Activated CD4-positive, alpha-beta T cell treated with anti-CD3 and anti-CD28 coated beads for 4 hours (primary cell): ENCODE data around the gene FAM210A.
A peak's percentile ranks its signal among the peaks of the same experiment; 100 is the strongest.

Experiments
- DNase-seq, 2 donors: peaks; one replicate each; pipeline ENCODE4 v3.0.0-alpha.2; 2020

The FAM210A gene

GRCh38 chr18:13643261-13643751, 83.1 kb downstream of the FAM210A start:
- no peak for DNase-seq

- DNase-seq: no peak
Observed at GRCh38 chr18:13642440-13642827, 83.9 kb downstream of the FAM210A start.

GRCh38 chr18:13641551-13642439, 84.6 kb downstream of the FAM210A start:
- DNase-seq: no peak

GRCh38 chr18:13640266-13640860, 86.0 kb downstream of the FAM210A start:
- DNase-seq: no peak

- no peak for DNase-seq
Observed at GRCh38 chr18:13638719-13639595, 87.4 kb downstream of the FAM210A start.

- no peak for DNase-seq
Observed at GRCh38 chr18:13635046-13635445, 91.3 kb downstream of the FAM210A start.

- no peak for DNase-seq
Observed at GRCh38 chr18:13633700-13634099, 92.7 kb downstream of the FAM210A start.

GRCh38 chr18:13630716-13631268, 95.6 kb downstream of the FAM210A start:
- no peak for DNase-seq

- DNase-seq: peak; percentile 34 to 57
Observed at GRCh38 chr18:13629841-13630715, 96.3 kb downstream of the FAM210A start.

- no peak for DNase-seq
Observed at GRCh38 chr18:13628211-13628610, 98.1 kb downstream of the FAM210A start.

- no peak for DNase-seq
Observed at GRCh38 chr18:13627639-13628038, 98.7 kb downstream of the FAM210A start.

- no peak for DNase-seq
Observed at GRCh38 chr18:13626544-13626908, 99.8 kb downstream of the FAM210A start.

- DNase-seq: no peak
Observed at GRCh38 chr18:13625843-13626543, 100.4 kb downstream of the FAM210A start.

- DNase-seq: no peak
Observed at GRCh38 chr18:13625355-13625754, 101.0 kb downstream of the FAM210A start.

- no peak for DNase-seq
Observed at GRCh38 chr18:13624563-13625237, 101.7 kb downstream of the FAM210A start.

GRCh38 chr18:13623871-13624270, 102.5 kb downstream of the FAM210A start:
- DNase-seq: no peak

- DNase-seq: no peak
Observed at GRCh38 chr18:13623348-13623747, 103.0 kb downstream of the FAM210A start.

GRCh38 chr18:13622751-13623150, 103.6 kb downstream of the FAM210A start:
- no peak for DNase-seq

- DNase-seq: no peak
Observed at GRCh38 chr18:13621886-13622619, 104.3 kb downstream of the FAM210A start.

GRCh38 chr18:13621446-13621849, 104.9 kb downstream of the FAM210A start:
- DNase-seq: no peak
